GM06990 (cell line): ENCODE results near the gene TNS3.

Experiments
- DNase-seq: peaks from one replicate; pipeline ENCODE4 v3.0.0-alpha.2; 2011; ENCODE audit not compliant: insufficient read length; ENCODE audit errors: extremely low read depth
- H3K27me3 ChIP-seq: replicated peaks from 2 replicates; pipeline ENCODE4 v1.6.0; 2011; ENCODE audit warnings: low read length; ENCODE audit not compliant: control insufficient read depth, insufficient read depth
- H3K36me3 ChIP-seq: 2 replicates; pipeline ENCODE4 v1.5.1; 2011; ENCODE audit warnings: low read length; ENCODE audit not compliant: control insufficient read depth, insufficient read depth
- H3K4me3 ChIP-seq: replicated peaks from 2 replicates; pipeline ENCODE4 v1.5.1; 2011; ENCODE audit warnings: low read depth, mild to moderate bottlenecking, control low read depth, low read length
- TF ChIP-seq, protein P1 (sequence below): IDR thresholded peaks from 2 replicates; pipeline ENCODE4 v1.5.1; 2011; ENCODE audit warnings: low read length, control low read depth, mild to moderate bottlenecking, inconsistent platforms; ENCODE audit not compliant: insufficient read depth, poor library complexity, severe bottlenecking

Gene TNS3

DNA sequence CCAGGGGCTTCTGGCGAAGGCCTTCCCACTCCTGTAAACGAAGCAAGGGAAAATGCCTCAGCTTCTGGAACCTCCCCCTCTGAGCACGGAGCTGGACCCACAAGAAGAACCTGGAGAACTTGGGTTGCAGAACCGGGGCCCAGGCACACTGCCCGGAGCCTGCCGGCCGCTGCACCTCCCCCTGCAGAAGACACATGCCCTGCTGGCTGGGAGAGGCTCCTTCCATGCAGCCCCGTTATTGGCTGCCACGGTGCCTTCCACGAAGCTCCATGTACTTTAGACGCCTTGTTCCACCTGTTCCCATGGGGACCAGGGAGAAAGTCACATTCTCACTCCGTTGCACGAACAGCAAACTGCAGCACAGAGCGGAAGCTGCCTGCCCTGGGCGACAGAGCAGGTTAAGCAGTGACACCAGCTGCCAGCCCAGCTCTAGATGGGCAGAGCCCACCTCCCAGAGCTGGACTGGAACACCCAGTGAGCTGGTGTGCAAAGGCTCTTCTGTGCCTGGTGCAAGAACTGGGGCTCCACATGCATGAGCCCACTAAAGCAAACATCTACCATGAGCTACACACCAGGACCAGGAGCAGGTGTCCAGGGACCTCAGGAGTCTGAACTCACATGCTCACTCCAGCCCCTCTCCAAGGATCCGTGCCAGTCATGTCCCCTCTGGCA lies 70.1 kb downstream of the TNS3 start:
- Histone ChIP-seq H3K27me3 (no peaks in the 10 kb centered on the region), H3K36me3 (no peaks in the 10 kb centered on the region), H3K4me3 (no peak overlapping the region)
- TF ChIP-seq, protein P1, sequence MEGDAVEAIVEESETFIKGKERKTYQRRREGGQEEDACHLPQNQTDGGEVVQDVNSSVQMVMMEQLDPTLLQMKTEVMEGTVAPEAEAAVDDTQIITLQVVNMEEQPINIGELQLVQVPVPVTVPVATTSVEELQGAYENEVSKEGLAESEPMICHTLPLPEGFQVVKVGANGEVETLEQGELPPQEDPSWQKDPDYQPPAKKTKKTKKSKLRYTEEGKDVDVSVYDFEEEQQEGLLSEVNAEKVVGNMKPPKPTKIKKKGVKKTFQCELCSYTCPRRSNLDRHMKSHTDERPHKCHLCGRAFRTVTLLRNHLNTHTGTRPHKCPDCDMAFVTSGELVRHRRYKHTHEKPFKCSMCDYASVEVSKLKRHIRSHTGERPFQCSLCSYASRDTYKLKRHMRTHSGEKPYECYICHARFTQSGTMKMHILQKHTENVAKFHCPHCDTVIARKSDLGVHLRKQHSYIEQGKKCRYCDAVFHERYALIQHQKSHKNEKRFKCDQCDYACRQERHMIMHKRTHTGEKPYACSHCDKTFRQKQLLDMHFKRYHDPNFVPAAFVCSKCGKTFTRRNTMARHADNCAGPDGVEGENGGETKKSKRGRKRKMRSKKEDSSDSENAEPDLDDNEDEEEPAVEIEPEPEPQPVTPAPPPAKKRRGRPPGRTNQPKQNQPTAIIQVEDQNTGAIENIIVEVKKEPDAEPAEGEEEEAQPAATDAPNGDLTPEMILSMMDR: no peak
- DNase-seq: no peak

DNA sequence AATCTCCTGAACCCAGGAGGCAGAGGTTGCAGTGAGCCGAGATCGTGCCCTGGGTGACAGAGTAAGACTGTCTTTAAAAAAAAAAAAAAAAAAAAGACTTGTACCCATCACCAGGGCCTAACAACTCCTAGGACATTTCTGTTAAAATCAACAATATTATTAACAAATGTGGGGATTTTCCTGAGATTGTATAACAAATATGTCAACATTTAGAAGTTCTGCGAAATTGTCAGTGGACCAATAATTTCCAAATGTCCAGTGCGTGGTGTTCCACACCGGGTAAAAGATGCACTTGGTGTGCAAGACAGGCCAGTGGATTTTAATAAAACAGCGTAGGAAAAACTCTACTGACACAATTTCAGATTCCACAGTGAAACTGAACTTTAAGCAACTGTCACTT lies 71.1 kb downstream of the TNS3 start:
- H3K4me3 ChIP-seq: no peak overlapping the region
- no peak for DNase-seq
- TF ChIP-seq, protein P1: no peak
- no peaks in the 10 kb centered on the region for H3K36me3 ChIP-seq
- no peaks in the 10 kb centered on the region for H3K27me3 ChIP-seq

DNA sequence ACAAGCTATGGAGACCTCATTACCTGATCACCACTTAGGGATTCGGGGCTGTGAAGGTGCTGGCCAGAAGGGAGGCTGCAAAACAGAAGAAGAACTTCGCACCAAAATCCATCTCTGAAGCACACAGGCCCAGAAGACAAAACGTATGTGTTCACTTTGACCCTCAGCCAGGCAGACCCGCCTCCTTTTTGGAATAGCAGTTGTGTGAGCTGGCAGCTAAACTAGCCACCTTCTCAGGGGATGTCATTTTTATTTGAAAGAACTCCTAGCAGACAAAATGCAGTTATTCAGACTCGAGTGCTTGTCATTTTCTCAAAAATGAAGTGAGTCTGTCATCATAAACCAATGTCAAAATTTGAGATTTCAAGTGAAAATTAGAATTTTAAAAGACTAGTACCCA lies 71.7 kb downstream of the TNS3 start:
- TF ChIP-seq, protein P1: no peak
- no peak overlapping the region for H3K4me3 ChIP-seq
- H3K36me3 ChIP-seq: no peaks in the 10 kb centered on the region
- H3K27me3 ChIP-seq: no peaks in the 10 kb centered on the region
- no peak for DNase-seq

DNA sequence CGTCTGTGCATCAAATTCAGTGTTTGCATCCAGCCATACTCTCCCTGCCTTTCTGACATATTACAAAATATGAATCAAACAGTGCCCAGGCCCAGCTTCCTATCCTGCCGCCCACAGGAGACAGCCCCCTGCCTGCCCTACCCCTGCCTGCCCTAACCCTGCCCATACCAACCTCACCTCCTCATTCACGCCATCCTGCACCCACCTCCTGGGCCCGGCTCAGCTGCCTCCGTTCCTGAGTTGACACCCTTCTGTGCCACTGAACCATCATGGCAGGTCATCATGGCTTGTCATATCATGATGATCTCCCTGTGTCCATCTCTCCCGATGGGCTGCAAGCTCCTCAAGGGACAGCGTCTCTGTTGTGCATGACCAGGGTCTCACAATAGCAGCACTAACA lies 72.3 kb downstream of the TNS3 start:
- Histone ChIP-seq H3K27me3 (no peaks in the 10 kb centered on the region), H3K36me3 (no peaks in the 10 kb centered on the region), H3K4me3 (no peak overlapping the region)
- TF ChIP-seq, protein P1: no peak
- no peak for DNase-seq

DNA sequence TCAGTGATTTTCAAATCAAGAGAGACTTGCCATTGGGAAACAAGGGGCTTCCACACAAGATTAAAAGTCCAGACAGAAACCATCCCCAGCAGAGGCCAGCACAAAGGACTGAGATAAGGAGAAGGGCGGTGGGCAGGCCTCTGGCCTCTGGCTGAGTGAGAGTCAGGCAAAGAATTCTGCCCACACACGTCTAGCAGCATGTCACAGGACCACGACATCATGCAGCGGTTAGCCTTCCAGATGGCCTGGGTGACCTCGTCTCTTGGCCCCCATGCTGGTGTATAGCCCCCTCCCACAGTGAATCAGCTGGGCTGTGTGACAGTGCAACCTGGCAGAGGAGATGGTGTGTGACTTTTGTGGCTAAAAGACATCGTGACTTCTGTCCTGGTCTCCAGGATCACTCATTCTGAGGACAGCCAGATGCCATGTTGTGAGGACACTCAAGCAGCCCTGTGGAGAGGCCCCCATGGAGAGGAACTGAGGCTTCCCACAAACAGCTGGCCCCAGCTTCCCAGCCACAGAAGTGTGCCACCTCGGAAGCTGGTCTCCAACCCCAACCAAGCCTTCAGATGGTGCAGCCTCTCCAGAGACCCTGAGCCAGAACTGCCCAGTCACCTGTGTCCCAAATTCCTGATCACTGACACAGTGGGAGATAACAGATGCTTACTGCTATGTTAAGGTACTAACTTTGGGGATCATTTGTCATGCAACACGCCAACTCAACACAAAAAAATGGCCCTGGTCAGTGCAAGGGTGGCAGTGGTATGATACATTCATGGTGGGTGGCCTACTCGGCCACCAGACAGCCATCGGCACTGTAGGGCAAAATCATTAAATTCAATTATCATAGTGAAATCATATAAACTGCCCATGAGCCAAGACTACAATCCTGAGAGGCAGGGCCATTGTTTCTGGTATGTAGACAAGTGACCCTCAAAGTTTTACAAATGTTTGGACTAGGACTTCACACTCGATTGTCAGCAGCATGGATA lies 73.2 kb downstream of the TNS3 start:
- TF ChIP-seq, protein P1: no peak
- no peaks in the 10 kb centered on the region for H3K27me3 ChIP-seq
- no peaks in the 10 kb centered on the region for H3K36me3 ChIP-seq
- no peak overlapping the region for H3K4me3 ChIP-seq
- no peak for DNase-seq
